Body of pancreas (tissue), 4 donors: ENCODE data around the gene ZNF318.

Experiments
- POLR2A ChIP-seq, 3 donors: fragments of 450-650 bp; IDR thresholded peaks; one replicate each; pipeline ENCODE4 v1.6.1; 2016; ENCODE audit warnings: antibody characterized with exemption in 3 of 3, mild to moderate bottlenecking in 2 of 3
- TF ChIP-seq, protein P1 (sequence below), 7 experiments: fragments of 450-650 bp in 4 of 7; fragments of 200-600 bp in 3 of 7; sonication (generic) in 3 of 7; IDR thresholded peaks; one replicate each; pipeline ENCODE4 v1.5.1; 2016 to 2019; ENCODE audit warnings: antibody characterized with exemption in 7 of 7

DNA sequence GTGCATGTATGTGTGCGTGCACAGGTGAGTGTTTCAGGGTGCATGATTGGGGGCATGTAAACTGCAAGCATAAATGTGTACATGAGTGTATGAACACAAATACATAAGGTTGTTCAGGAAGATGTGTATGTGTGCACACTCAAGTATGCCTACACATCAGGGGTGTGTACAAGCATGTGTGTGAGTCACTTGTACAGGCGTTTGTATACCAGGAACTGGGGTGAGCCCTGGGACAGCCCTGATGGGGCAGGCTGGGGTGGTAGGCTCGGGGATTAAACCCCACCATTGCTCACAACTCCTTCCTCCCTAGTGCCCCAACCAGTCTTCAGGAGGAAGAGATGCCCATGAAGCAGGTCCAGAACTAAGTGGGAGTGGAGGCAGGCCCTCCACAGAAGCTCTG lies 65.1 kb downstream of the ZNF318 start:
- TF ChIP-seq POLR2A (IDR thresholded peaks at IDR 0.05): no peak
- TF ChIP-seq, protein P1, sequence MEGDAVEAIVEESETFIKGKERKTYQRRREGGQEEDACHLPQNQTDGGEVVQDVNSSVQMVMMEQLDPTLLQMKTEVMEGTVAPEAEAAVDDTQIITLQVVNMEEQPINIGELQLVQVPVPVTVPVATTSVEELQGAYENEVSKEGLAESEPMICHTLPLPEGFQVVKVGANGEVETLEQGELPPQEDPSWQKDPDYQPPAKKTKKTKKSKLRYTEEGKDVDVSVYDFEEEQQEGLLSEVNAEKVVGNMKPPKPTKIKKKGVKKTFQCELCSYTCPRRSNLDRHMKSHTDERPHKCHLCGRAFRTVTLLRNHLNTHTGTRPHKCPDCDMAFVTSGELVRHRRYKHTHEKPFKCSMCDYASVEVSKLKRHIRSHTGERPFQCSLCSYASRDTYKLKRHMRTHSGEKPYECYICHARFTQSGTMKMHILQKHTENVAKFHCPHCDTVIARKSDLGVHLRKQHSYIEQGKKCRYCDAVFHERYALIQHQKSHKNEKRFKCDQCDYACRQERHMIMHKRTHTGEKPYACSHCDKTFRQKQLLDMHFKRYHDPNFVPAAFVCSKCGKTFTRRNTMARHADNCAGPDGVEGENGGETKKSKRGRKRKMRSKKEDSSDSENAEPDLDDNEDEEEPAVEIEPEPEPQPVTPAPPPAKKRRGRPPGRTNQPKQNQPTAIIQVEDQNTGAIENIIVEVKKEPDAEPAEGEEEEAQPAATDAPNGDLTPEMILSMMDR (IDR thresholded peaks at IDR 0.05): no peak
